Adrenal gland (tissue), 12 donors: Measurements from ENCODE around the gene EIF2A. TPM values are rescaled to one million over a fixed set of nuclear protein-coding genes. Genes with fewer than 3 reads are reported as not detected.

ENCODE experiments used
- DNase-seq, 7 donors: peaks; one replicate each; pipeline ENCODE4 v3.0.0-alpha.2; 2019 to 2020
- H3K27ac ChIP-seq, 5 donors: fragments of 200-600 bp; sonication (generic) in 4 of 5; 1 replicate in 3 of 5; 2 replicates in 2 of 5; pipeline versions ENCODE4 v1.5.1 to v1.8.0; 2016 to 2020; ENCODE audit warnings: mild to moderate bottlenecking in 1 of 5
- H3K27me3 ChIP-seq: fragments of 200-600 bp; 2 replicates; pipeline ENCODE4 v1.8.0; 2021
- H3K36me3 ChIP-seq, 2 donors: fragments of 200-600 bp; replicated peaks in 1 of 2; 1 replicate in 1 of 2; 2 replicates in 1 of 2; pipeline versions ENCODE4 v1.5.1 to v1.8.0; 2018 to 2022
- H3K4me1 ChIP-seq, 2 donors: fragments of 200-600 bp; replicated peaks in 1 of 2; 1 replicate in 1 of 2; 2 replicates in 1 of 2; pipeline versions ENCODE4 v1.5.1 to v1.8.0; 2018 to 2021
- H3K4me3 ChIP-seq, 4 donors: fragments of 200-600 bp; sonication (generic) in 3 of 4; one replicate each; pipeline ENCODE4 v1.5.1; 2016 to 2018
- H3K9me3 ChIP-seq, 3 donors: fragments of 200-600 bp; sonication (generic) in 1 of 3; replicated peaks in 1 of 3; 1 replicate in 2 of 3; 2 replicates in 1 of 3; pipeline versions ENCODE4 v1.5.1 to v1.8.0; 2016 to 2021
- POLR2A ChIP-seq, 2 donors: fragments of 450-650 bp; IDR thresholded peaks; one replicate each; pipeline ENCODE4 v1.6.1; 2017; ENCODE audit warnings: antibody characterized with exemption in 2 of 2, mild to moderate bottlenecking in 2 of 2, moderate library complexity in 1 of 2
- WGBS, 4 donors: extraction: QIAGEN DNeasy Blood & Tissue Kit in 2 of 4; methylation state at CpG; one replicate each; pipeline versions ENCODE4 v1.1.5 to v1.1.7; 2013 to 2017; 5-methylcytosine and 5-hydroxymethylcytosine counted together
- intact Hi-C, 2 donors: fragments of 100-400 bp; cut with DNase I; formaldehyde crosslinking; loops; one replicate each; pipeline versions ENCODE4 v1.14.1 to v1.15.0; 2022 to 2023
- polyA plus RNA-seq, 3 donors: library from polyadenylated mRNA; stranded (reverse); fragments of 200-250 nt in 2 of 3; fragments of 350-450 nt in 1 of 3; fragmentation: Illumina TruSeq in 1 of 3; extraction: RNeasy Lipid Tissue Mini Kit (QIAGEN cat#74804) in 1 of 3; gene quantifications; one replicate each; pipeline ENCODE4 v1.2.3, GENCODE V29; 2013 to 2014
- total RNA-seq, 9 donors: library from RNA; depleted of rRNA in 4 of 9; stranded (reverse); fragments of >200 nt in 4 of 9; fragments of 120-200 nt in 1 of 9; fragmentation: NEBNext Ultra II Directional in 1 of 9; extraction: Animal tissue kit (Norgen Biotek cat#: 25700) in 1 of 9; gene quantifications; one replicate each; pipeline versions ENCODE4 v1.1.0 to v1.2.4, GENCODE V29; 2013 to 2023
- TF ChIP-seq, protein P1 (sequence below), 6 experiments: fragments of 450-650 bp in 4 of 6; fragments of 200-600 bp in 2 of 6; sonication (generic) in 1 of 6; IDR thresholded peaks; 1 replicate in 5 of 6; 2 replicates in 1 of 6; pipeline versions ENCODE4 v1.5.1 to v1.8.0; 2016 to 2021; ENCODE audit warnings: antibody characterized with exemption in 6 of 6, mild to moderate bottlenecking in 2 of 6, moderate library complexity in 1 of 6
- donor health status: healthy with polysubstance abuse.
- donor health status: Bipolar disorder and iron deficiency.
- donor health status: DM: yes; HTN: yes; CAD: no.
- donor health status: DM: no; HTN: no; CAD: no.
- donor health status: DM: no; HTN: no; CAD: no.
- donor health status: DM: yes; HTN: yes; CAD: no.

EIF2A gene
- total and polyA plus RNA-seq, 12 donors: 62.3 to 178 (median 74.8) TPM

DNA sequence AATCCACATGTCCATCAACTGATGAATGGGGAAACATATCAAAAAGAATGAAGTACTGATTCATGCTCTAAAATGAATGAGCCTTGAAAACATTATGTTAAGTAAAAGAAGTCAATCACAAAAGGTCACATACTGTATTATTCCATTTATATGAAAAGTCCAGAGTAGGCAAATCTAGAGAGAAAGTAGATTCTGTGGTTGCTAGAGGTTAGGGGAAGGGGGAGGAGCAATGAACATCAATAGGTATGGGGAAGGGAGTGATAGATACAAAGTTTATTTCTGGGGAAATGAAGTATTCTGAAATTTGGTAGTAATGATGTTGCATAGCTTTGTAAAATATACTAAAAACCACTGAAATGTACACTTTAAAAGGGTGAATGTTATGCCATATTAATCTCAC, 14.8 kb upstream of the EIF2A start:
- no peaks in the 10 kb centered on the region for H3K9me3 ChIP-seq
- DNase-seq: no peak
- intact Hi-C loops: no loop called here
- H3K27ac ChIP-seq: no peak overlapping the region
- no peaks in the 10 kb centered on the region for H3K36me3 ChIP-seq
- no peaks in the 10 kb centered on the region for H3K27me3 ChIP-seq
- no peaks in the 10 kb centered on the region for H3K4me1 ChIP-seq
- H3K4me3 ChIP-seq: no peak overlapping the region
- TF ChIP-seq, protein P1, sequence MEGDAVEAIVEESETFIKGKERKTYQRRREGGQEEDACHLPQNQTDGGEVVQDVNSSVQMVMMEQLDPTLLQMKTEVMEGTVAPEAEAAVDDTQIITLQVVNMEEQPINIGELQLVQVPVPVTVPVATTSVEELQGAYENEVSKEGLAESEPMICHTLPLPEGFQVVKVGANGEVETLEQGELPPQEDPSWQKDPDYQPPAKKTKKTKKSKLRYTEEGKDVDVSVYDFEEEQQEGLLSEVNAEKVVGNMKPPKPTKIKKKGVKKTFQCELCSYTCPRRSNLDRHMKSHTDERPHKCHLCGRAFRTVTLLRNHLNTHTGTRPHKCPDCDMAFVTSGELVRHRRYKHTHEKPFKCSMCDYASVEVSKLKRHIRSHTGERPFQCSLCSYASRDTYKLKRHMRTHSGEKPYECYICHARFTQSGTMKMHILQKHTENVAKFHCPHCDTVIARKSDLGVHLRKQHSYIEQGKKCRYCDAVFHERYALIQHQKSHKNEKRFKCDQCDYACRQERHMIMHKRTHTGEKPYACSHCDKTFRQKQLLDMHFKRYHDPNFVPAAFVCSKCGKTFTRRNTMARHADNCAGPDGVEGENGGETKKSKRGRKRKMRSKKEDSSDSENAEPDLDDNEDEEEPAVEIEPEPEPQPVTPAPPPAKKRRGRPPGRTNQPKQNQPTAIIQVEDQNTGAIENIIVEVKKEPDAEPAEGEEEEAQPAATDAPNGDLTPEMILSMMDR (IDR thresholded peaks at IDR 0.05): no peak
- TF ChIP-seq POLR2A (IDR thresholded peaks at IDR 0.05): no peak

DNA sequence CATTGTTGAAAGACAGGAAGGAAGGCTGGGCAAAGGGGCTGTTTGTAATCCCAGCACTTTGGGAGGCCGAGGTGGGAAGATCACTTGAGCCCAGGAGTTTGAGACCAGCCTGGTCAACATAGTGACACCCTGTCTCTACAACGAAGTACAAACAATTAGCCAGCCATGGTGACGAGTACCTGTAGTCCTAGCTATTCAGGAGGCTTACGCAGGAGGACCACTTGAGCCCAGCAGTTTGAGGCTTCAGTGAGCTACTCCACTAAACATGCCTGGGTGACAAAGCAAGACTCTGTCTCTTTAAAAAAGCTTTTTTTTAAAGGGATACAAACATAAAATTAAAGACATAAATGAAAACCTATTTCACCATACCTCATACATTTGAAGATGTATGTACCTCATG, 11.4 kb upstream of the EIF2A start:
- TF ChIP-seq POLR2A (IDR thresholded peaks at IDR 0.05): no peak
- Histone ChIP-seq H3K36me3 (no peaks in the 10 kb centered on the region), H3K9me3 (no peaks in the 10 kb centered on the region), H3K27ac (no peak overlapping the region), H3K4me3 (no peak overlapping the region), H3K27me3 (no peaks in the 10 kb centered on the region), H3K4me1 (peaks cover 0 to 3% of the 10 kb centered on the region in 2 donors)
- no peak for DNase-seq
- 86 to 92% (median 89%) methylated on average over 4 of the region's 4 CpGs for WGBS, 4 donors
- intact Hi-C loops: no loop called here

DNA sequence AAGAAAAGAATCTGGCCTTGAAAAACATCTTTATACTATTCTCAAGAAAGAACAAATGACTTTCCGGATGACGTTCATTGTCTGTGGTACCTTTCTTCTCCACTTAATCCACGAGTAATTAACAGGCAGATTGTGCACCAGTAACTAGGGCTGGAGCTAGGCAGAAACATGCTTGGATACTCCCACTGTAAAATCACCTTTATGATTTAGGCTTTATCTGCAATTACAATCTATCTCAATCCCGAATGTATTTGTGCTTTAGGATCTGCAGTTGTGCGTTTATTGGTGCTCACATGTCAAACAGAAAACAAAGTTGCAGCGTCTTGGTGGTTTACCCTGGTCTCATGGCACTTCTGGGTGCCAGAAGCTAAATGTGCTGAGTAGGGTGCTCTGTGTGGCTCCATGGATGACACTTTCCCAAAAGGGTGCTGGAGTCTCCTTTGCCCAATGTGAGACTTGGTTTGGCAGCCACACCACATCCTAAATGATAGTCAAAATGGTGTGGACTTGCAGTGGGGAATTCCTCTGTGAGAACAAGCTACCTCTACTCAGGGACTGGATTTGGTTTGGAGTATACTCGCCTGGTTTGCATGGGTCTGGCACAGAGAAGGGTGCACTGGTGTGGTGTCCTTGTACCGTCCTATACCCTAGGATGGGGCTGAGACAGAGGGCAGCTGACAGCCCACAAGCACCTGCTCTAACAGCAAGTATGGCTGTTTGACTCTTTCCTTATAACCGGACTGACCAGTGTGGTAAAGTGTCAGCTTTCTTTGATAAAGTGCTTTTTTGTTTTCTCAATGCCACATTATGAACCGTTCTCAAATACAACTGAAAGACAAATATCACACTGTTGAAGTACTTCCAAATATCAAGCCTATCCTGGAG, 8.0 kb upstream of the EIF2A start:
- WGBS, 4 donors: 56 to 65% (median 60%) methylated on average over 10 of the region's 10 CpGs
- H3K27ac ChIP-seq: peak overlapping the region in 1 of 5 donors; percentile 30

DNA sequence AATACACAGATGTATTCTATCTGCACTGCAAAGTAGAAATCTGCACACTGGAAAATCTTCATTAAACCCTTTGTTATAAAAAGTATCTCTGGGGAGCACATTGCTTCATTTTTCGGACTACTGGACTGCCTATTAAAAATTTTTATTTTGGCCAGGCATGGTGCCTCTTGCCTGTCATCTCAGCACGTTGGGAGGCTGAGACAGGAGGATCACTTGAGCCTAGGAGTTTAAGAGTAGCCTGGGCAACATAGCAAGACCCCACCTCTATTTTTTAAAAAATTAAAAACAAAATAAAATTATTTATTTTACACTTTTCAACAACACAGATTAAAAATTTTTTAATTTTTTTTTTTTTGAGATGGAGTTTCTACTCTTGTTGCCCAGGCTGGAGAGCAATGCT, 6.3 kb upstream of the EIF2A start:
- intact Hi-C loops: no loop called here
- TF ChIP-seq, protein P1 (IDR thresholded peaks at IDR 0.05): no peak
- TF ChIP-seq POLR2A (IDR thresholded peaks at IDR 0.05): no peak
- H3K4me3 ChIP-seq: no peak overlapping the region
- 90 to 98% (median 95%) methylated on average over 2 of the region's 2 CpGs for WGBS, 4 donors
- H3K36me3 ChIP-seq: peaks cover 0 to 12% of the 10 kb centered on the region in 2 donors
- H3K27me3 ChIP-seq: no peaks in the 10 kb centered on the region
- DNase-seq: no peak
- H3K4me1 ChIP-seq: peaks cover 15 to 43% of the 10 kb centered on the region in 2 donors
- no peak overlapping the region for H3K27ac ChIP-seq
- H3K9me3 ChIP-seq: no peaks in the 10 kb centered on the region

More for the DNA sequence above, 8.0 kb upstream of the EIF2A start:
- Histone ChIP-seq H3K4me1 (peaks cover 3 to 27% of the 10 kb centered on the region in 2 donors), H3K9me3 (no peaks in the 10 kb centered on the region), H3K36me3 (peaks cover 0 to 5% of the 10 kb centered on the region in 2 donors), H3K4me3 (no peak overlapping the region), H3K27me3 (no peaks in the 10 kb centered on the region)
- DNase-seq: no peak
- TF ChIP-seq, protein P1 (IDR thresholded peaks at IDR 0.05): no peak
- no peak for TF ChIP-seq POLR2A (IDR thresholded peaks at IDR 0.05)
- intact Hi-C loops: no loop called here
